Measurements from ENCODE around the gene NR6A1.

DNA sequence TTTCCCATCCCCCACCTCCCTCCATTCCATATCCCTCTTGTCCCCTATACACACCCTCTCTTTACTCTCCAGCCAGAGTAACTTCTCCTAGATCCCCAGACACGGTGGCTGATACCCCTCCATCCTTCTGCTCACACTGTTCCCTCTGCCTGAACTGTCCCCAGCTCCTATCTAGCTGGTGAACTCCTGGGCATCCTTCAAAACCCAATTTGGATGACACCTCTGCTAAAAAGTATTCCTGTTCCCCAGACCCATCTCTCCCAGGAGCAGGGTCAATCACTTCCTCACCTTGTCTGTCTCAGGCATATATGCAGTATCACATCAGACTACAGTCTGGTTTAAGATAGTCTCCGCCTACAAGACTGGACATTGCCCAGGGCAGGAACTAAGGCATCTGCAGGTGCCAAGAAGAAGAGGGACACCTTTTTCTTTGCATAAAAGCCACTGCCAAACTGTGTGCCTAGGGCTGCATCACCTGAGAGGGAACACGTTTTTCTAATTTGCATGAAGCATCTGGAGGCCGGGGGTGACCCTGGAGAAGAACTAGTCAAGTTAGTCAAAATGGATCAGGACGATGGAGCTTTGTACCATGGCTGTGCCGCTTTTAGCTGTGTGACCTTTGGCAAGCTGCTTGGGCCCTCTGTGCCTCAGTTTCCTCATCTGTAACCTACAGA is 291.0 kb downstream of the NR6A1 start:
- TF ChIP-seq CTCF (IDR thresholded peaks at IDR 0.05) (no peak), POLR2A (IDR thresholded peaks at IDR 0.05) (no peak)
